K562 (cell line): ENCODE measurements around the gene PPEF2. TPM values are rescaled to one million over a fixed set of nuclear protein-coding genes. Genes with fewer than 3 reads are reported as not detected.

Experiments used
- ADNP ChIP-seq: fragments of 200-800 bp; sonication (Bioruptor generic); IDR thresholded peaks from 2 replicates; pipeline ENCODE4 v1.6.1; 2016; ENCODE audit warnings: missing genetic modification characterization, missing compliant biosample characterization
- CREBBP ChIP-seq: IDR thresholded peaks from one replicate; pipeline ENCODE4 v1.6.1; 2012; ENCODE audit warnings: low read depth, mild to moderate bottlenecking, control low read depth, inconsistent platforms, low read length
- EZH2 ChIP-seq: IDR thresholded peaks from 2 replicates; pipeline ENCODE4 v1.6.1; 2012; ENCODE audit warnings: low read depth, mild to moderate bottlenecking, inconsistent platforms, low read length, borderline replicate concordance
- IRF2 ChIP-seq: sonication (generic); formaldehyde crosslinking; IDR thresholded peaks from 2 replicates; pipeline ENCODE4 v1.8.1; 2022; ENCODE audit warnings: mild to moderate bottlenecking, missing genetic modification reagents
- KDM2B ChIP-seq: fragments of 250-450 bp; sonication (Bioruptor Pico); IDR thresholded peaks from 2 replicates; pipeline ENCODE4 v1.8.0; 2021; ENCODE audit warnings: mild to moderate bottlenecking, moderate library complexity
- LCOR ChIP-seq: sonication (generic); formaldehyde crosslinking; IDR thresholded peaks from 2 replicates; pipeline ENCODE4 v1.8.0; 2022; ENCODE audit warnings: mild to moderate bottlenecking, missing genetic modification reagents
- MTA3 ChIP-seq: fragments of 450-650 bp; formaldehyde crosslinking; IDR thresholded peaks from 2 replicates; pipeline ENCODE4 v1.6.1; 2017; ENCODE audit warnings: mild to moderate bottlenecking, borderline replicate concordance
- NFXL1 ChIP-seq: fragments of 450-650 bp; formaldehyde crosslinking; IDR thresholded peaks from 2 replicates; pipeline ENCODE4 v1.4.0; 2021; ENCODE audit warnings: mild to moderate bottlenecking
- POLR2A ChIP-seq: fragments of 450-650 bp; conservative IDR thresholded peaks from 2 replicates; pipeline ENCODE4 v1.6.1; 2016
- RFX1 ChIP-seq: fragments of 450-650 bp; IDR thresholded peaks from 2 replicates; pipeline ENCODE4 v1.6.1; 2016; ENCODE audit warnings: mild to moderate bottlenecking, moderate library complexity
- RHOXF2B ChIP-seq: fragments of 250-450 bp; sonication (Bioruptor Pico); conservative IDR thresholded peaks from 2 replicates; pipeline ENCODE4 v1.5.1; 2021
- SREBF1 ChIP-seq: fragments of 150-350 bp; IDR thresholded peaks from 2 replicates; pipeline ENCODE4 v1.6.1; 2014; ENCODE audit warnings: antibody characterized with exemption, low read depth, low read length, borderline replicate concordance
- SRSF9 ChIP-seq: fragments of 200-400 bp; formaldehyde crosslinking; IDR thresholded peaks from 2 replicates; pipeline ENCODE4 v1.6.1; 2017; ENCODE audit warnings: low read depth, low read length, borderline replicate concordance
- XRCC3 ChIP-seq: fragments of 450-650 bp; IDR thresholded peaks from 2 replicates; pipeline ENCODE4 v1.6.1; 2017; ENCODE audit warnings: mild to moderate bottlenecking, moderate library complexity
- ZEB2 ChIP-seq: fragments of 450-650 bp; IDR thresholded peaks from 2 replicates; pipeline ENCODE4 v1.6.1; 2016
- ZNF76 ChIP-seq: fragments of 250-450 bp; sonication (Bioruptor Pico); IDR thresholded peaks from 2 replicates; pipeline ENCODE4 v1.4.0; 2020; ENCODE audit warnings: mild to moderate bottlenecking, moderate library complexity, borderline replicate concordance
- polyA plus RNA-seq, 8 experiments: library from polyadenylated mRNA; depleted of rRNA in 4 of 8; stranded (reverse) in 5 of 8; unstranded in 3 of 8; fragments of >200 nt; fragmentation: Nextera tagmentation in 2 of 8; fragmentation: Illumina TruSeq in 1 of 8; extraction: Ambion mirVana in 2 of 8; extraction: Trizol in 1 of 8; gene quantifications; 2 replicates each; pipeline versions ENCODE4 v1.2.1 to v1.2.3, GENCODE V29; 2011 to 2014; ENCODE audit warnings: inconsistent platforms in 1 of 8, missing spikeins in 1 of 8
- total RNA-seq, 7 experiments: library from RNA; depleted of rRNA in 6 of 7; stranded (reverse); fragments of >200 nt in 6 of 7; fragmentation: Illumina TruSeq in 2 of 7; extraction: Trizol in 2 of 7; gene quantifications; 2 replicates each; pipeline versions ENCODE4 v1.2.1 to v1.2.3, GENCODE V29; 2011 to 2021; ENCODE audit warnings: low replicate concordance in 1 of 7
- TF ChIP-seq, protein P1 (sequence below): IDR thresholded peaks from 2 replicates; pipeline ENCODE4 v1.6.1; 2014; ENCODE audit warnings: antibody characterized with exemption
- TF ChIP-seq, protein P2 (sequence below): fragments of 250-450 bp; sonication (Bioruptor Pico); IDR thresholded peaks from 2 replicates; pipeline ENCODE4 v1.5.0; 2021
- TF ChIP-seq, protein P3 (sequence below): fragments of 250-450 bp; sonication (Bioruptor Pico); IDR thresholded peaks from 2 replicates; pipeline ENCODE4 v1.5.0; 2021
- TF ChIP-seq, protein P4 (sequence below): fragments of 250-450 bp; sonication (Bioruptor Pico); IDR thresholded peaks from 2 replicates; pipeline ENCODE4 v1.5.0; 2020; ENCODE audit warnings: mild to moderate bottlenecking
- TF ChIP-seq, protein P5 (sequence below), 2 experiments: fragments of 450-650 bp; conservative IDR thresholded peaks; 2 replicates each; pipeline ENCODE4 v1.6.1; 2017; ENCODE audit warnings: mild to moderate bottlenecking in 2 of 2, moderate library complexity in 2 of 2

The PPEF2 gene
- total and polyA plus RNA-seq, 9 of the 15 experiments (the other 6 are each of a cell fraction or from before 2014, with no cell fraction given) = not detected

DNA sequence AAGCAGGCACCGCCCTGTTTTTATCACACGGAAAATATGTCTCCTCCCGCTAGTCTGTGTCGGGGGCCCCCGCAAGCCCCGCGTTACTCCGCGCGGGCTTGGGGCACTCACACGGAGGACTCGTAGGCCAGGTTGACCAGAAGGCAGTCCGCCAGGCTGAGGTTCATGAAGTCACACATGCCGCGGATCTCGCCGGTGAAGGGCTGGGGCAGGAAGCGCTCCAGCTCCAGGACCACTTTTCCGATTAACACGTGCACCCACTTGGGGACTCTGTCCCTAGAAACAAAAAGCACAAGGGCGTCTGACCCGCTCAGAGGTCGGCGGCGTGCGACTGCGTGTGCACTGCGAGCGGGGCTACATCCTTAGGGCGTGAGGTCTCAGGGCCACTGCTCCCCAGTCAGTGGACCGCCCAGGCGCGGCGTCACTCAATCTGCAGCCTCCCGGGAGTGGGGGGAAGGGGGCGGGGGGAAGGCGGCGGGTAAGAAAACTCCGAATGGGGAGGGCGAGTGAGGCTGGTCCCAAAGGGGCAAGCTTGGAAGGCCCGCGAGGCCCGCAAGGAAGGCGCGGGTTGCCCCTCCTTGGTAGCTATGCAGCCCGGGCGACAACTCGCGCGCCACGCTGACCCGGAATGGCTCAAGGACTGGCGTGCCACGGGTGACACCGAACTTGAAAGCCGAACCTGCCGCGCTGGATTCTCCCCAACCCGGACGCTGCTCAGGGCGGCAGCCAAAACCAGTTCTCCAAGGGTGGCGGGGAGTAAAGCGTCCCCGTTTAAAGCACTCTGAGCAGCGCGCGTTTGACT, 37.8 kb upstream of the PPEF2 start (continued):
- TF ChIP-seq, protein P1, sequence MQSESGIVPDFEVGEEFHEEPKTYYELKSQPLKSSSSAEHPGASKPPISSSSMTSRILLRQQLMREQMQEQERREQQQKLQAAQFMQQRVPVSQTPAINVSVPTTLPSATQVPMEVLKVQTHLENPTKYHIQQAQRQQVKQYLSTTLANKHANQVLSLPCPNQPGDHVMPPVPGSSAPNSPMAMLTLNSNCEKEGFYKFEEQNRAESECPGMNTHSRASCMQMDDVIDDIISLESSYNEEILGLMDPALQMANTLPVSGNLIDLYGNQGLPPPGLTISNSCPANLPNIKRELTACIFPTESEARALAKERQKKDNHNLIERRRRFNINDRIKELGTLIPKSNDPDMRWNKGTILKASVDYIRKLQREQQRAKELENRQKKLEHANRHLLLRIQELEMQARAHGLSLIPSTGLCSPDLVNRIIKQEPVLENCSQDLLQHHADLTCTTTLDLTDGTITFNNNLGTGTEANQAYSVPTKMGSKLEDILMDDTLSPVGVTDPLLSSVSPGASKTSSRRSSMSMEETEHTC = no peak
- TF ChIP-seq RHOXF2B (CRISPR knock-in tag) (no peak), SRSF9 (no peak), LCOR (no peak), CREBBP (no peak), IRF2 (no peak), KDM2B (CRISPR knock-in tag) (no peak), MTA3 (peak; percentile 40; the same call in 1 of the 2 replicates), POLR2A (peak; percentile 59; the same call in 1 of the 2 replicates), EZH2 (no peak), NFXL1 (CRISPR knock-in tag) (no peak), SREBF1 (no peak), ZNF76 (no peak), ZEB2 (no peak), XRCC3 (no peak), ADNP (no peak), RFX1 (no peak)
- TF ChIP-seq, protein P2, sequence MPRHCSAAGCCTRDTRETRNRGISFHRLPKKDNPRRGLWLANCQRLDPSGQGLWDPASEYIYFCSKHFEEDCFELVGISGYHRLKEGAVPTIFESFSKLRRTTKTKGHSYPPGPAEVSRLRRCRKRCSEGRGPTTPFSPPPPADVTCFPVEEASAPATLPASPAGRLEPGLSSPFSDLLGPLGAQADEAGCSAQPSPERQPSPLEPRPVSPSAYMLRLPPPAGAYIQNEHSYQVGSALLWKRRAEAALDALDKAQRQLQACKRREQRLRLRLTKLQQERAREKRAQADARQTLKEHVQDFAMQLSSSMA = no peak
- TF ChIP-seq, protein P3, sequence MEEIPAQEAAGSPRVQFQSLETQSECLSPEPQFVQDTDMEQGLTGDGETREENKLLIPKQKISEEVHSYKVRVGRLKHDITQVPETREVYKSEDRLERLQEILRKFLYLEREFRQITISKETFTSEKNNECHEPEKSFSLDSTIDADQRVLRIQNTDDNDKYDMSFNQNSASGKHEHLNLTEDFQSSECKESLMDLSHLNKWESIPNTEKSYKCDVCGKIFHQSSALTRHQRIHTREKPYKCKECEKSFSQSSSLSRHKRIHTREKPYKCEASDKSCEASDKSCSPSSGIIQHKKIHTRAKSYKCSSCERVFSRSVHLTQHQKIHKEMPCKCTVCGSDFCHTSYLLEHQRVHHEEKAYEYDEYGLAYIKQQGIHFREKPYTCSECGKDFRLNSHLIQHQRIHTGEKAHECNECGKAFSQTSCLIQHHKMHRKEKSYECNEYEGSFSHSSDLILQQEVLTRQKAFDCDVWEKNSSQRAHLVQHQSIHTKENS (CRISPR knock-in tag) = no peak
- TF ChIP-seq, protein P4, sequence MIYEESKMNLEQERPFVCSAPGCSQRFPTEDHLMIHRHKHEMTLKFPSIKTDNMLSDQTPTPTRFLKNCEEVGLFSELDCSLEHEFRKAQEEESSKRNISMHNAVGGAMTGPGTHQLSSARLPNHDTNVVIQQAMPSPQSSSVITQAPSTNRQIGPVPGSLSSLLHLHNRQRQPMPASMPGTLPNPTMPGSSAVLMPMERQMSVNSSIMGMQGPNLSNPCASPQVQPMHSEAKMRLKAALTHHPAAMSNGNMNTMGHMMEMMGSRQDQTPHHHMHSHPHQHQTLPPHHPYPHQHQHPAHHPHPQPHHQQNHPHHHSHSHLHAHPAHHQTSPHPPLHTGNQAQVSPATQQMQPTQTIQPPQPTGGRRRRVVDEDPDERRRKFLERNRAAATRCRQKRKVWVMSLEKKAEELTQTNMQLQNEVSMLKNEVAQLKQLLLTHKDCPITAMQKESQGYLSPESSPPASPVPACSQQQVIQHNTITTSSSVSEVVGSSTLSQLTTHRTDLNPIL (CRISPR knock-in tag) = no peak
- TF ChIP-seq, protein P5, sequence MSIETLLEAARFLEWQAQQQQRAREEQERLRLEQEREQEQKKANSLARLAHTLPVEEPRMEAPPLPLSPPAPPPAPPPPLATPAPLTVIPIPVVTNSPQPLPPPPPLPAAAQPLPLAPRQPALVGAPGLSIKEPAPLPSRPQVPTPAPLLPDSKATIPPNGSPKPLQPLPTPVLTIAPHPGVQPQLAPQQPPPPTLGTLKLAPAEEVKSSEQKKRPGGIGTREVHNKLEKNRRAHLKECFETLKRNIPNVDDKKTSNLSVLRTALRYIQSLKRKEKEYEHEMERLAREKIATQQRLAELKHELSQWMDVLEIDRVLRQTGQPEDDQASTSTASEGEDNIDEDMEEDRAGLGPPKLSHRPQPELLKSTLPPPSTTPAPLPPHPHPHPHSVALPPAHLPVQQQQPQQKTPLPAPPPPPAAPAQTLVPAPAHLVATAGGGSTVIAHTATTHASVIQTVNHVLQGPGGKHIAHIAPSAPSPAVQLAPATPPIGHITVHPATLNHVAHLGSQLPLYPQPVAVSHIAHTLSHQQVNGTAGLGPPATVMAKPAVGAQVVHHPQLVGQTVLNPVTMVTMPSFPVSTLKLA (conservative IDR thresholded peaks at IDR 0.05) = peak; percentile 44 to 62; a peak in 2 of 4 replicates
